Peyer's patch (tissue), 4 donors: ENCODE results near the gene SLC17A7.

Source experiments
- CTCF ChIP-seq, 6 experiments: fragments of 450-650 bp in 4 of 6; fragments of 200-600 bp in 2 of 6; sonication (generic) in 1 of 6; IDR thresholded peaks; one replicate each; pipeline ENCODE4 v1.5.1; 2017 to 2019; ENCODE audit warnings: antibody characterized with exemption in 6 of 6, mild to moderate bottlenecking in 3 of 6, moderate library complexity in 1 of 6
- POLR2A ChIP-seq, 2 donors: fragments of 450-650 bp; IDR thresholded peaks; one replicate each; pipeline ENCODE4 v1.5.1; 2017; ENCODE audit warnings: antibody characterized with exemption in 2 of 2, mild to moderate bottlenecking in 2 of 2, moderate library complexity in 2 of 2

- TF ChIP-seq CTCF (IDR thresholded peaks at IDR 0.05), result no peak
- no peak for TF ChIP-seq POLR2A (IDR thresholded peaks at IDR 0.05)
These were observed 34.0 kb upstream of the SLC17A7 start for GRCh38 chr19:49475191-49475917.
